ENCODE measurements around the gene NAGS.
"Not testable (repeated sequence)": the region's sequence is repeated elsewhere in the genome, so short reads cannot be mapped to it uniquely, and the experiment has no call there.

NAGS gene

GRCh38 chr17:44043272-44043696 lies 38.9 kb downstream of the NAGS start:
- DNase-seq (ENCODE audit: low read depth) = no peak

- no peak for DNase-seq (ENCODE audit: low read depth)
Observed at GRCh38 chr17:44044071-44044470, 39.6 kb downstream of the NAGS start.

GRCh38 chr17:44045486-44045885 lies 41.1 kb downstream of the NAGS start:
- no peak for DNase-seq (ENCODE audit: low read depth)

GRCh38 chr17:44046893-44047292 lies 42.5 kb downstream of the NAGS start:
- DNase-seq (ENCODE audit: low read depth) = not testable (repeated sequence)

- no peak for DNase-seq (ENCODE audit: low read depth)
Observed at GRCh38 chr17:44049294-44050060, 45.1 kb downstream of the NAGS start.

GRCh38 chr17:44053125-44053872 lies 48.9 kb downstream of the NAGS start:
- DNase-seq (ENCODE audit: low read depth) = no peak

Measured in activated T-cell treated with anti-CD3 and anti-CD28 coated beads for 48 hours (primary cell).